Type B pancreatic cell (in vitro differentiated cells): ENCODE measurements around the gene CDK6. TPM values are rescaled to one million over a fixed set of nuclear protein-coding genes. Genes with fewer than 3 reads are reported as not detected.
"Not testable (repeated sequence)": the region's sequence is repeated elsewhere in the genome, so short reads cannot be mapped to it uniquely, and the experiment has no call there.

Source experiments
- DNase-seq: peaks from one replicate; pipeline ENCODE4 v3.0.0; 2021; ENCODE audit warnings: mixed read lengths; ENCODE audit not compliant: unreplicated experiment; ENCODE audit errors: extremely low spot score
- H3K27ac Mint-ChIP-seq: 2 replicates; pipeline ENCODE4 v1.8.0; 2021; ENCODE audit warnings: mild to moderate bottlenecking, mixed read lengths
- H3K27me3 Mint-ChIP-seq: 2 replicates; pipeline ENCODE4 v1.8.0; 2021; ENCODE audit warnings: mixed read lengths
- H3K36me3 Mint-ChIP-seq: 2 replicates; pipeline ENCODE4 v1.8.0; 2021; ENCODE audit warnings: mixed read lengths
- H3K4me1 Mint-ChIP-seq: one replicate; pipeline ENCODE4 v1.8.0; 2021; ENCODE audit warnings: mixed read lengths; ENCODE audit not compliant: unreplicated experiment
- H3K4me3 Mint-ChIP-seq: 2 replicates; pipeline ENCODE4 v1.8.0; 2021; ENCODE audit warnings: mild to moderate bottlenecking, mixed read lengths
- H3K9me3 Mint-ChIP-seq: 2 replicates; pipeline ENCODE4 v1.8.0; 2021; ENCODE audit warnings: mixed read lengths
- total RNA-seq: library from RNA; stranded (reverse); gene quantifications from 2 replicates; pipeline ENCODE4 v1.2.1, GENCODE V29; 2021; ENCODE audit warnings: low replicate concordance
- TF ChIP-seq, protein P1 (sequence below): fragments of 200-600 bp; sonication (generic); conservative IDR thresholded peaks from 2 replicates; pipeline ENCODE4 v1.5.0; 2021; ENCODE audit warnings: antibody characterized with exemption, mild to moderate bottlenecking

The CDK6 gene
- total RNA-seq, 1 donor from 2014 or later = 68.5 TPM

DNA sequence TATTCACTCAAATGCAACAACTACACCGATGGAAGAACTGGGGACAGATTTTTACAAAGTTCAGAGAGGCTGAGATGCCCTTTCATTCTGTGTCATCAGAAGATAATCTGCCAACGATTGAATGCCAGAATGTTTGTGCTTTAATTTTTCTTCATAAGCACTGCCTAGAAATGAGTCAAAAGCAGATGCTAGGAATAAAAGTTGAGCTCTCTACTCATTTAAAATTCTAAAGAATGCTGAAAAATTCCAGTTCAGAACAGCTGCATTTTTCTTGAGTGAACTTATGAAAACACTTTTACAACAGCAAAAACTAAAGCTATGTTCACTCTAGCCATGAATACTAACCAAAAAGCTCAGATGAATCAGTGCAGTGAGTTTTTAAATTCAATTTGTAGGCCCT, 223.9 kb downstream of the CDK6 start:
- no peak overlapping the region for H3K4me3 Mint-ChIP-seq
- peaks cover 6% of the 10 kb centered on the region for H3K4me1 Mint-ChIP-seq
- H3K9me3 Mint-ChIP-seq = no peaks in the 10 kb centered on the region
- peaks cover 17% of the 10 kb centered on the region for H3K36me3 Mint-ChIP-seq
- TF ChIP-seq, protein P1, sequence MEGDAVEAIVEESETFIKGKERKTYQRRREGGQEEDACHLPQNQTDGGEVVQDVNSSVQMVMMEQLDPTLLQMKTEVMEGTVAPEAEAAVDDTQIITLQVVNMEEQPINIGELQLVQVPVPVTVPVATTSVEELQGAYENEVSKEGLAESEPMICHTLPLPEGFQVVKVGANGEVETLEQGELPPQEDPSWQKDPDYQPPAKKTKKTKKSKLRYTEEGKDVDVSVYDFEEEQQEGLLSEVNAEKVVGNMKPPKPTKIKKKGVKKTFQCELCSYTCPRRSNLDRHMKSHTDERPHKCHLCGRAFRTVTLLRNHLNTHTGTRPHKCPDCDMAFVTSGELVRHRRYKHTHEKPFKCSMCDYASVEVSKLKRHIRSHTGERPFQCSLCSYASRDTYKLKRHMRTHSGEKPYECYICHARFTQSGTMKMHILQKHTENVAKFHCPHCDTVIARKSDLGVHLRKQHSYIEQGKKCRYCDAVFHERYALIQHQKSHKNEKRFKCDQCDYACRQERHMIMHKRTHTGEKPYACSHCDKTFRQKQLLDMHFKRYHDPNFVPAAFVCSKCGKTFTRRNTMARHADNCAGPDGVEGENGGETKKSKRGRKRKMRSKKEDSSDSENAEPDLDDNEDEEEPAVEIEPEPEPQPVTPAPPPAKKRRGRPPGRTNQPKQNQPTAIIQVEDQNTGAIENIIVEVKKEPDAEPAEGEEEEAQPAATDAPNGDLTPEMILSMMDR = no peak
- DNase-seq = no peak
- H3K27ac Mint-ChIP-seq = no peak overlapping the region
- H3K27me3 Mint-ChIP-seq = no peaks in the 10 kb centered on the region

DNA sequence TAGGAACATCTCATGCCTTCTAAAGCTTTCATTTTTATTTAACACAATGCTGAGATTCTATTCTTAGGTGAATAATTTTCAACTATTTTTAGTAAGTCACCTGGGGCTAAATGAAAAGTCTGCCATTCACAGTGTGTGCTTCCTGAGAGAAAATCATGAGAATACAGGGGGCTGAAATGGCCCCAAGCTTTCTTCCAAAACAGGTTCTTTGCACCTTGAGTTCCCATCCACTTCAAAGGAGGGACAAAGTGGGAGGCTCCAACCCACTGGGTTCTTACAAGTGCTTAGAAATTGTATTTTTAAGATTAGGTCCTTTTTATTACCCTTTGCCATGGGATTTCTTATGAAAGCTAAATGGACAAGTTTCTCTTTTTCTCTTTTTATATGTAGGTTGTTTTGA, 224.6 kb downstream of the CDK6 start:
- Mint-ChIP-seq H3K9me3 (no peaks in the 10 kb centered on the region), H3K36me3 (peaks cover 11% of the 10 kb centered on the region), H3K4me3 (no peak overlapping the region), H3K27ac (no peak overlapping the region), H3K4me1 (peaks cover 6% of the 10 kb centered on the region), H3K27me3 (no peaks in the 10 kb centered on the region)
- TF ChIP-seq, protein P1 = no peak
- DNase-seq = no peak

DNA sequence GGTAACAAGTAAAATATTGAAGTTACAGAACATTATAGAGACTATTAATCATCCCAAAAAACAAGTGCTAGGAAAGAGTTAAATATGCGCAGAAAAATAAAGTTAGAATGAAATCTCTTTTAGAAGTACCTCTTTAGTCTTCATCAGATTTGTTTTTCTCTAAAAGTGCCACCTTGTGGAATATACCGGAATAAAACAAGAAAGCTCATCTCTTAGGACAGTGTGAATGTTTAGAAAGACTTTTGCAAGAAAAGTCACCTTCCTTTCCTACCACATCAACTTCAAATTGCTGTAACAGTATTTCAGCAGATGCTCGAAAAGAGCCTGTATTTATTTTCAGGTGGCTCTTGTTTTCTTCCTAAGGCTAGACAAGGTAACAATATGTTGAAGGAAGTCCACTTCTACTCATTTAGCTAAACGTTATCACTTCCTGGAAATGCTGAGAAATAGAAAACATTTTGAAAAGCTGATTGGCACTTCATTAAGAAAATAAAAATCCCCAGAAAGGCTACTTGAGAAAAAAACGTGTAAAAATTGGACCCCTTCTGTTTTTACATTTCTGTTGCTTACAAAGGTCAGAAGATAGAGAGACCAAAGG, 226.4 kb downstream of the CDK6 start:
- no peak for DNase-seq
- Mint-ChIP-seq H3K27me3 (no peaks in the 10 kb centered on the region), H3K27ac (no peak overlapping the region), H3K36me3 (peaks cover 3% of the 10 kb centered on the region), H3K9me3 (no peaks in the 10 kb centered on the region), H3K4me1 (peaks cover 6% of the 10 kb centered on the region), H3K4me3 (peak overlapping the region; percentile 11)
- TF ChIP-seq, protein P1 = peak; percentile 73

DNA sequence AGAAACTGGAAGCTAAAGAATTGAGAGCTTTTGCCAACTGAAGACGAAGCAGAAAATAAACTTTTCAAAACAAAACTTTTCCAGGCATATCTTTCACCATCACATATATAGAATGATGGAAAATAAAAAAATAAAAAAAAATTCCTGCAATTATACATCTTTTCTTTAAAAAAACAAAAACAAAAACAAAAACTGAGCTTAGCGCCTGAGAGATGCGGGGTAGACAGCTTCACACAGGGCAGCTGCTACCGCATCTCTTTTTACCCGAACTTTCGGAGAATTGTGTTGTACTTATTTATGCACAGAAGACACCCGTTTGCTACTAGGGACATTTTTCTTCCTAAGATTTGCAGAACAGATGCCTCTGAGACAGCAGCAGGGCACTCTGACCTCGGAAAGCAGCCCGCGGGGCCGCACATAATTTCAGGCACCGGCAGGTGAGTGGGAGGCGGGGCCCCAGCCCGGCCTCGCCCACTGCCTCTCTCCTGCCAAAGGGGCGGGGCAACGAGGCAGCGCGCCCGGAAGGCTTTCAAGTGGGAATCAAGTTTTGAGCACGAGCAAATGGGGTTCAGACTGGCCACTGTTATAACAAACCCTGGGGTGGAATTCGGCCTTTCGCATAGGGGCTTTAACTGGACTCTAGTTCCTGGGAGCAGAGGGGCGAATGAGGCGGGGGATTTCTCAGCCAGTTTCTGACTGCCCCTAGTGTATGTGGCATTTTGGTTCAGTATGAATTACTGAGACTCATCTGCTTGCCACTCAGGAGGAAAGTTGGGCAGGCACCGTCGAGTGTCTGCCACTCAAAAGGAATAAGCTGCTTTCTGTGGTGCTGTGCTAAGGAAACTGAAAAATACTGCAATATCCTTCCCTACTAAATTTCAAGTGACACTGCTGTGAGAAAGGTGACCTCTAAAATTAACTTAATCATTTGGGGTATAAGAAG, 227.7 kb downstream of the CDK6 start:
- Mint-ChIP-seq H3K36me3 (no peaks in the 10 kb centered on the region), H3K27ac (no peak overlapping the region), H3K27me3 (no peaks in the 10 kb centered on the region), H3K4me3 (peak overlapping the region; percentile 85), H3K9me3 (no peaks in the 10 kb centered on the region), H3K4me1 (peaks cover 6% of the 10 kb centered on the region)
- peak; percentile 75 for DNase-seq
- TF ChIP-seq, protein P1 = peak; percentile 19

DNA sequence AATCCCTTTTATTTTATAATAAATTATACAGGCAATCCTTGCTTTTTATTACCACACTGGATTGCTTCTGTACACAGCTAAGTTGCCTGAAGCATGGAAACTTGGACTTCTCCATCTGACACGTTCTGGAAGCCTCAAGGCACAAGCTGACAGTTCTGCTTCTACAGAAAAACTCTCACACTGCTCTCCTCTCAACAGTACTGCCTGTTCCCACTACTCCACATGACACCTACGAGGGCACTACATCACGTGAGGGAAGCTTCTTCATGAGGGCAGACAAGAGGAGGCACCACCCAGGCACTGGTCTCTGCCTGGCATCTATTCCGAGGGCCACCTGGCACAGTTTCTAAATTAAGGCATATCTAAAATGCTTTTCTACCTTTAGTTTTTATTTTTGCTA, 229.4 kb downstream of the CDK6 start:
- DNase-seq = no peak
- Mint-ChIP-seq H3K27me3 (no peaks in the 10 kb centered on the region), H3K4me1 (peaks cover 6% of the 10 kb centered on the region), H3K9me3 (no peaks in the 10 kb centered on the region), H3K36me3 (no peaks in the 10 kb centered on the region), H3K27ac (no peak overlapping the region), H3K4me3 (no peak overlapping the region)
- TF ChIP-seq, protein P1 = no peak

DNA sequence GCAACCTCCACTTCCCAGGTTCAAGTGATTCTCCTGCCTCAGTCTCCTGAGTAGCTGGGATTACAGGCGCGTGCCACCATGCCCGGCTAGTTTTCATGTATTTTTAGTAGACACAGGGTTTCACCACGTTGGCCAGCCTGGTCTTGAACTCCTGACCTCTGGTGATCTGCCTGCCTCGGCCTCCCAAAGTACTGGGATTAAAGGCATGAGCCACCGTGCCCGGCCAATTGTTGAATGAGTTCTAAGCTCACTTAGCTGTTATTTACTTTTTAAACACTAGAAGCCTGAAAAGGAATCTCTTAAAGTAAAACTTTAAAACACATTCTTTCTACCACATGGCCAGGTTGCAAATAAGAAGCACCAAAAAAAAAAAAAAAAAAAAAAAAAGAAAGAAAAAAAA, 231.9 kb downstream of the CDK6 start:
- H3K9me3 Mint-ChIP-seq, H3K36me3 Mint-ChIP-seq, H3K27me3 Mint-ChIP-seq, H3K4me3 Mint-ChIP-seq, H3K27ac Mint-ChIP-seq, DNase-seq, H3K4me1 Mint-ChIP-seq: not testable (repeated sequence)
